Thyroid gland (tissue), 4 donors: ENCODE results near the gene STAG1.

Experiments used
- CTCF ChIP-seq, 6 experiments: fragments of 200-600 bp in 3 of 6; fragments of 450-650 bp in 3 of 6; sonication (generic) in 3 of 6; IDR thresholded peaks; one replicate each; pipeline ENCODE4 v1.5.1; 2016 to 2019; ENCODE audit warnings: antibody characterized with exemption in 6 of 6, mild to moderate bottlenecking in 2 of 6, inconsistent platforms in 1 of 6, moderate library complexity in 1 of 6
- POLR2A ChIP-seq, 2 donors: fragments of 450-650 bp; IDR thresholded peaks; one replicate each; pipeline ENCODE4 v1.6.1; 2017; ENCODE audit warnings: antibody characterized with exemption in 2 of 2, mild to moderate bottlenecking in 2 of 2, moderate library complexity in 1 of 2

- TF ChIP-seq CTCF (IDR thresholded peaks at IDR 0.05) (no peak), POLR2A (IDR thresholded peaks at IDR 0.05) (no peak)
Observed at GRCh38 chr3:136755192-136755591, 3.0 kb upstream of the STAG1 start.
